K562 (cell line): ENCODE measurements around the gene PI4K2A. TPM values are rescaled to one million over a fixed set of nuclear protein-coding genes. Genes with fewer than 3 reads are reported as not detected.

ENCODE experiments used
- ATF4 ChIP-seq: fragments of 450-650 bp; formaldehyde crosslinking; IDR thresholded peaks from 2 replicates; pipeline ENCODE4 v1.4.0; 2022; ENCODE audit warnings: mild to moderate bottlenecking, moderate library complexity
- ETV5 ChIP-seq: sonication (generic); formaldehyde crosslinking; IDR thresholded peaks from 2 replicates; pipeline ENCODE4 v1.4.0; 2020; ENCODE audit warnings: low read depth, mild to moderate bottlenecking, missing genetic modification reagents
- MTA2 ChIP-seq: fragments of 450-650 bp; IDR thresholded peaks from 2 replicates; pipeline ENCODE4 v1.6.1; 2016; ENCODE audit warnings: low read depth
- MYBL2 ChIP-seq, 2 experiments: fragments of 450-650 bp in 1 of 2; sonication (generic) in 1 of 2; formaldehyde crosslinking in 1 of 2; IDR thresholded peaks; 2 replicates each; pipeline versions ENCODE4 v1.6.1 to v1.8.1; 2017 to 2022; ENCODE audit warnings: borderline replicate concordance in 1 of 2, inconsistent platforms in 1 of 2, low read depth in 1 of 2, mild to moderate bottlenecking in 1 of 2, missing genetic modification reagents in 1 of 2, moderate library complexity in 1 of 2
- PRMT5 ChIP-seq: sonication (generic); formaldehyde crosslinking; IDR thresholded peaks from 2 replicates; pipeline ENCODE4 v1.5.0; 2020; ENCODE audit warnings: missing genetic modification reagents
- RB1 ChIP-seq: fragments of 450-650 bp; IDR thresholded peaks from 2 replicates; pipeline ENCODE4 v1.6.1; 2017; ENCODE audit warnings: low read depth, mild to moderate bottlenecking
- SMAD2 ChIP-seq: fragments of 150-350 bp; IDR thresholded peaks from 2 replicates; pipeline ENCODE4 v1.6.1; 2014; ENCODE audit warnings: low read depth, mild to moderate bottlenecking, low read length
- UBTF ChIP-seq, 2 experiments: IDR thresholded peaks; 2 replicates each; pipeline ENCODE4 v1.6.1; 2012; ENCODE audit warnings: improper control_type of control experiment in 2 of 2, low read depth in 2 of 2, low read length in 2 of 2, borderline replicate concordance in 1 of 2
- ZBTB40 ChIP-seq, 2 experiments: fragments of 450-650 bp in 1 of 2; sonication (generic) in 1 of 2; formaldehyde crosslinking in 1 of 2; IDR thresholded peaks; 2 replicates each; pipeline versions ENCODE4 v1.7.1 to v1.9.0; 2016 to 2022; ENCODE audit warnings: inconsistent platforms in 1 of 2, mild to moderate bottlenecking in 1 of 2, missing genetic modification reagents in 1 of 2
- ZNF76 ChIP-seq: fragments of 250-450 bp; sonication (Bioruptor Pico); IDR thresholded peaks from 2 replicates; pipeline ENCODE4 v1.4.0; 2020; ENCODE audit warnings: mild to moderate bottlenecking, moderate library complexity, borderline replicate concordance
- polyA plus RNA-seq, 8 experiments: library from polyadenylated mRNA; depleted of rRNA in 4 of 8; stranded (reverse) in 5 of 8; unstranded in 3 of 8; fragments of >200 nt; fragmentation: Nextera tagmentation in 2 of 8; fragmentation: Illumina TruSeq in 1 of 8; extraction: Ambion mirVana in 2 of 8; extraction: Trizol in 1 of 8; gene quantifications; 2 replicates each; pipeline versions ENCODE4 v1.2.1 to v1.2.3, GENCODE V29; 2011 to 2014; ENCODE audit warnings: inconsistent platforms in 1 of 8, missing spikeins in 1 of 8
- total RNA-seq, 7 experiments: library from RNA; depleted of rRNA in 6 of 7; stranded (reverse); fragments of >200 nt in 6 of 7; fragmentation: Illumina TruSeq in 2 of 7; extraction: Trizol in 2 of 7; gene quantifications; 2 replicates each; pipeline versions ENCODE4 v1.2.1 to v1.2.3, GENCODE V29; 2011 to 2021; ENCODE audit warnings: low replicate concordance in 1 of 7

Gene PI4K2A
- total and polyA plus RNA-seq, 9 of the 15 experiments (the other 6 are each of a cell fraction or from before 2014, with no cell fraction given), result 4.4 to 28.4 (median 16.5) TPM

- no peak for TF ChIP-seq ZBTB40 (IDR thresholded peaks at IDR 0.05)
- TF ChIP-seq ZBTB40 (CRISPR knock-in tag; IDR thresholded peaks at IDR 0.05), result no peak
- no peak for TF ChIP-seq MYBL2 (IDR thresholded peaks at IDR 0.05; ENCODE audit: low read depth)
- no peak for TF ChIP-seq MYBL2 (CRISPR knock-in tag; IDR thresholded peaks at IDR 0.05; ENCODE audit: borderline replicate concordance)
- no peak for TF ChIP-seq MTA2
- no peak for TF ChIP-seq ETV5
- peak; percentile 49; the same call in 1 of the 2 replicates for TF ChIP-seq ZNF76 (CRISPR knock-in tag)
- peak; percentile 49; the same call in 1 of the 2 replicates for TF ChIP-seq ATF4 (CRISPR knock-in tag)
- TF ChIP-seq UBTF (IDR thresholded peaks at IDR 0.05; ENCODE audit: borderline replicate concordance in 1 of 2, low read depth in 2 of 2, low read length in 2 of 2), result no peak; a peak in 1 of 4 replicates
- TF ChIP-seq SMAD2, result no peak
- no peak for TF ChIP-seq PRMT5 (CRISPR knock-in tag)
- TF ChIP-seq RB1, result peak; percentile 74; the same call in 1 of the 2 replicates
Measured at GRCh38 chr10:97686962-97687784, 46.7 kb downstream of the PI4K2A start, which contains the start of gene AVPI1 (continued).
